Prostate gland (tissue), 2 donors: ENCODE data around the gene TIMM17A.

Experiments used
- POLR2A ChIP-seq: fragments of 450-650 bp; IDR thresholded peaks from one replicate; pipeline ENCODE4 v1.6.1; 2016; ENCODE audit warnings: antibody characterized with exemption, mild to moderate bottlenecking
- POLR2AphosphoS5 ChIP-seq: sonication (generic); formaldehyde crosslinking; IDR thresholded peaks from one replicate; pipeline ENCODE4 v1.6.1; 2017; ENCODE audit warnings: antibody characterized with exemption
- TF ChIP-seq, protein P1 (sequence below), 4 experiments: fragments of 200-600 bp in 2 of 4; fragments of 450-650 bp in 2 of 4; sonication (generic) in 2 of 4; IDR thresholded peaks; 1 replicate in 3 of 4; 2 replicates in 1 of 4; pipeline ENCODE4 v1.5.1; 2016 to 2019; ENCODE audit warnings: antibody characterized with exemption in 4 of 4, mild to moderate bottlenecking in 2 of 4, moderate library complexity in 2 of 4

DNA sequence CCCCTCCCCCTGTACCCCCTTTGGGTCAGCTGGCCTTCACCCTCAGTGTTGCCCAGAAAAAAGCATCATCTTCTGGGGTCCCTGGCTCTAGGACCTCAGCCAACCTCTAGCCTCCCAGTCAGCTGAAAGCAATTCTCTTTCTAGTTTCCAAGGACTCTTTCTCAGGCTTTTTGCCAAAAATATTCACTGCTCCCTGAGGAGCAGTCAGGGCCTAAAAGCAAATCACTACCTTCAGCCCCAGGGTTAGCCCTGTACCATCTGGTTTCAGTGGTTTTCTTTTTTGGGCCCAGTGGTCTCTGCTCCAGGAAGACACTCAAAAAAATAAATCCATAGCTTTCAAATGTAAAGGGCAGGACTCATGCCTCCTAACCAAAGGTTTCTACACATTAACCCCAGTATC lies 5.8 kb upstream of the TIMM17A start:
- TF ChIP-seq, protein P1, sequence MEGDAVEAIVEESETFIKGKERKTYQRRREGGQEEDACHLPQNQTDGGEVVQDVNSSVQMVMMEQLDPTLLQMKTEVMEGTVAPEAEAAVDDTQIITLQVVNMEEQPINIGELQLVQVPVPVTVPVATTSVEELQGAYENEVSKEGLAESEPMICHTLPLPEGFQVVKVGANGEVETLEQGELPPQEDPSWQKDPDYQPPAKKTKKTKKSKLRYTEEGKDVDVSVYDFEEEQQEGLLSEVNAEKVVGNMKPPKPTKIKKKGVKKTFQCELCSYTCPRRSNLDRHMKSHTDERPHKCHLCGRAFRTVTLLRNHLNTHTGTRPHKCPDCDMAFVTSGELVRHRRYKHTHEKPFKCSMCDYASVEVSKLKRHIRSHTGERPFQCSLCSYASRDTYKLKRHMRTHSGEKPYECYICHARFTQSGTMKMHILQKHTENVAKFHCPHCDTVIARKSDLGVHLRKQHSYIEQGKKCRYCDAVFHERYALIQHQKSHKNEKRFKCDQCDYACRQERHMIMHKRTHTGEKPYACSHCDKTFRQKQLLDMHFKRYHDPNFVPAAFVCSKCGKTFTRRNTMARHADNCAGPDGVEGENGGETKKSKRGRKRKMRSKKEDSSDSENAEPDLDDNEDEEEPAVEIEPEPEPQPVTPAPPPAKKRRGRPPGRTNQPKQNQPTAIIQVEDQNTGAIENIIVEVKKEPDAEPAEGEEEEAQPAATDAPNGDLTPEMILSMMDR (IDR thresholded peaks at IDR 0.05): no peak
- TF ChIP-seq POLR2A: no peak
- TF ChIP-seq POLR2AphosphoS5: no peak
